ENCODE data around the gene LBHD1. TPM values are rescaled to one million over a fixed set of nuclear protein-coding genes. Genes with fewer than 3 reads are reported as not detected.
"Not testable (repeated sequence)": the region's sequence is repeated elsewhere in the genome, so short reads cannot be mapped to it uniquely, and the experiment has no call there.

Gene LBHD1
- total RNA-seq, 2 donors from 2014 or later: 2.3 to 2.4 TPM

- no peaks in the 10 kb centered on the region for H3K9me3 ChIP-seq
- DNase-seq (ENCODE audit: low spot score): peak; percentile 97
- peak within 1 kb of the TSS; percentile 54 to 93 for H3K4me3 ChIP-seq
- H3K36me3 ChIP-seq: peaks cover 19% of the 10 kb centered on the region
- peak within 1 kb of the TSS; percentile 79 to 89 for H3K27ac ChIP-seq
- H3K27me3 ChIP-seq: no peaks in the 10 kb centered on the region
- no peak for TF ChIP-seq CTCF (IDR thresholded peaks at IDR 0.05)
- H3K4me1 ChIP-seq: peaks cover 0 to 35% of the 10 kb centered on the region in 2 donors
These were observed 6.9 kb downstream of the LBHD1 start, which contains the start of the genes C11orf98 and CSKMT for GRCh38 chr11:62665075-62665598. TSS of gene C11orf98 (minus strand) at chr11:62665210. CDS start at chr11:62665169, 41 bp downstream. TSS of gene CSKMT (plus strand) at chr11:62665312. CDS start at chr11:62665880, 568 bp downstream.

- Histone ChIP-seq H3K36me3 (peaks cover 19% of the 10 kb centered on the region), H3K27ac (peak overlapping the region; percentile 79 to 89), H3K4me1 (peaks cover 0 to 35% of the 10 kb centered on the region in 2 donors), H3K4me3 (peak overlapping the region; percentile 54 to 93), H3K27me3 (no peaks in the 10 kb centered on the region), H3K9me3 (no peaks in the 10 kb centered on the region)
- TF ChIP-seq CTCF (IDR thresholded peaks at IDR 0.05): no peak
- DNase-seq (ENCODE audit: low spot score): no peak
These were observed 7.5 kb downstream of the LBHD1 start for GRCh38 chr11:62664405-62665074.

- DNase-seq (ENCODE audit: low spot score): no peak
- H3K4me1 ChIP-seq: peaks cover 0 to 8% of the 10 kb centered on the region in 2 donors
- TF ChIP-seq CTCF (IDR thresholded peaks at IDR 0.05): no peak
These were observed 15.2 kb downstream of the LBHD1 start for GRCh38 chr11:62656796-62657429.

GRCh38 chr11:62654297-62654696 is 17.8 kb downstream of the LBHD1 start:
- H3K36me3 ChIP-seq: peaks cover 5% of the 10 kb centered on the region
- TF ChIP-seq CTCF (IDR thresholded peaks at IDR 0.05): no peak
- no peaks in the 10 kb centered on the region for H3K27me3 ChIP-seq
- peaks cover 0 to 15% of the 10 kb centered on the region in 2 donors for H3K4me1 ChIP-seq
- no peak overlapping the region for H3K27ac ChIP-seq
- no peak for DNase-seq (ENCODE audit: low spot score)
- H3K4me3 ChIP-seq: no peak overlapping the region
- H3K9me3 ChIP-seq: no peaks in the 10 kb centered on the region

More at GRCh38 chr11:62656796-62657429, 15.2 kb downstream of the LBHD1 start:
- H3K27me3 ChIP-seq: no peaks in the 10 kb centered on the region
- H3K36me3 ChIP-seq: no peaks in the 10 kb centered on the region
- H3K27ac ChIP-seq: no peak overlapping the region
- no peak overlapping the region for H3K4me3 ChIP-seq
- H3K9me3 ChIP-seq: no peaks in the 10 kb centered on the region

- Histone ChIP-seq H3K4me1 (peaks cover 0 to 15% of the 10 kb centered on the region in 2 donors), H3K9me3 (no peaks in the 10 kb centered on the region), H3K4me3 (peak overlapping the region; percentile 91 to 93), H3K27me3 (no peaks in the 10 kb centered on the region), H3K27ac (peak overlapping the region; percentile 89 to 90), H3K36me3 (peaks cover 20% of the 10 kb centered on the region)
- no peak for TF ChIP-seq CTCF (IDR thresholded peaks at IDR 0.05)
- DNase-seq (ENCODE audit: low spot score): no peak
These were observed 19.7 kb downstream of the LBHD1 start for GRCh38 chr11:62652161-62653006.

GRCh38 chr11:62650283-62650682 is 21.8 kb downstream of the LBHD1 start:
- not testable (repeated sequence) for H3K4me3 ChIP-seq; H3K9me3 ChIP-seq; H3K27ac ChIP-seq; DNase-seq (ENCODE audit: low spot score); H3K27me3 ChIP-seq
- Histone ChIP-seq H3K36me3 (peaks cover 20% of the 10 kb centered on the region), H3K4me1 (peaks cover 0 to 29% of the 10 kb centered on the region in 2 donors)
